Measurements from ENCODE around the gene ZNF563.

- TF ChIP-seq YY1 (IDR thresholded peaks at IDR 0.05; ENCODE audit: low read depth) (no peak), EGR1 (IDR thresholded peaks at IDR 0.05) (no peak), MAX (IDR thresholded peaks at IDR 0.05) (no peak), TEAD4 (IDR thresholded peaks at IDR 0.05) (no peak), USF1 (IDR thresholded peaks at IDR 0.05) (no peak)
Observed at GRCh38 chr19:12380444-12380737, 47.0 kb upstream of the ZNF563 start.

All from Ishikawa (cell line).